Activated B cell treated with CpG ODN at 0.5 μM for 24 hours (primary cell): ENCODE data around the gene CRACDL. TPM values are rescaled to one million over a fixed set of nuclear protein-coding genes. Genes with fewer than 3 reads are reported as not detected.

ENCODE experiments used
- ATAC-seq: fragments of 200-7000 bp; cut with Tn5 transposase; one replicate; pipeline ENCODE4 v1.10.0; 2021; ENCODE audit warnings: low read depth, mild to moderate bottlenecking, moderate library complexity
- CTCF ChIA-PET: fragments of 350-600 bp; sonication (Branson Sonifier 250); formaldehyde crosslinking; loops from one replicate; lab custom pipeline; 2021; ENCODE audit warnings: antibody characterized with exemption; lab: Charles Lee
- POLR2A ChIA-PET: fragments of 350-600 bp; sonication (Branson Sonifier 250); formaldehyde crosslinking; loops from one replicate; lab custom pipeline; 2021; ENCODE audit warnings: antibody characterized with exemption; lab: Charles Lee
- DNase-seq: peaks from one replicate; pipeline ENCODE4 v3.0.0; 2022
- H3K27ac Mint-ChIP-seq: one replicate; pipeline ENCODE4 v1.8.0; 2020; ENCODE audit warnings: mixed read lengths
- H3K27me3 Mint-ChIP-seq: one replicate; pipeline ENCODE4 v1.8.0; 2021; ENCODE audit warnings: mixed read lengths
- H3K36me3 Mint-ChIP-seq: one replicate; pipeline ENCODE4 v1.8.0; 2021; ENCODE audit warnings: low read depth, mixed read lengths
- H3K4me1 Mint-ChIP-seq: one replicate; pipeline ENCODE4 v1.8.0; 2021; ENCODE audit warnings: mixed read lengths
- H3K4me3 Mint-ChIP-seq: one replicate; pipeline ENCODE4 v1.8.0; 2020; ENCODE audit warnings: mild to moderate bottlenecking, mixed read lengths
- H3K9me3 Mint-ChIP-seq: one replicate; pipeline ENCODE4 v1.8.0; 2020; ENCODE audit warnings: mixed read lengths
- intact Hi-C: fragments of 100-400 bp; cut with micrococcal nuclease; formaldehyde crosslinking; loops from one replicate; pipeline ENCODE4 v1.15.1; 2024
- total RNA-seq: library from RNA; stranded (reverse); gene quantifications from 2 replicates; pipeline ENCODE4 v1.2.3, GENCODE V29; 2022
- TF ChIP-seq, protein P1 (sequence below): fragments of 200-600 bp; IDR thresholded peaks from one replicate; pipeline ENCODE4 v1.8.0; 2022; ENCODE audit warnings: antibody characterized with exemption, mild to moderate bottlenecking

CRACDL gene
- total RNA-seq, 1 donor from 2014 or later = not detected

DNA sequence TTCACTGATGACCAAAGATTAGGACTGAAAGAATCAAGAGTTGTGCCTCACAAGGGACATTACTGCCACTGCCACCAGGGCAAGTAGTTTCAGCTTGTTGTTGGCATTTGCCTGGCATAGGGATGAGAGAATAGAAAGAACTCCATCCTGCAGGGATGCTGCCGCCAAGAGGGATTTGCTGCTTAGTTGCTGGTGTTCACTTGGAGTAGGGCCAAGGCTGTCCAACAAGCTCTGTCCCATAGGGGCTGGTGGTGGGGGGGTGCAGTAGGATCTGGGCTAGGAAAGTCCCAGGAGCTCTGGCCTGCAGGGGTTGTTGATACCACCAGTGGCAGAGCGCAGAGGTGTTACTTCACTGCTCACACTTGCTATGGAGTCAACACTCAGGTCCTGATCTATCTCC lies 120.2 kb downstream of the CRACDL start:
- H3K4me1 Mint-ChIP-seq = no peaks in the 10 kb centered on the region
- intact Hi-C loops = no loop called here
- no peaks in the 10 kb centered on the region for H3K36me3 Mint-ChIP-seq
- DNase-seq (no peak), ATAC-seq (no peak)
- CTCF ChIA-PET = no interaction called here
- POLR2A ChIA-PET = no interaction called here
- H3K27ac Mint-ChIP-seq = no peak overlapping the region
- H3K27me3 Mint-ChIP-seq = peaks cover 8% of the 10 kb centered on the region
- TF ChIP-seq, protein P1, sequence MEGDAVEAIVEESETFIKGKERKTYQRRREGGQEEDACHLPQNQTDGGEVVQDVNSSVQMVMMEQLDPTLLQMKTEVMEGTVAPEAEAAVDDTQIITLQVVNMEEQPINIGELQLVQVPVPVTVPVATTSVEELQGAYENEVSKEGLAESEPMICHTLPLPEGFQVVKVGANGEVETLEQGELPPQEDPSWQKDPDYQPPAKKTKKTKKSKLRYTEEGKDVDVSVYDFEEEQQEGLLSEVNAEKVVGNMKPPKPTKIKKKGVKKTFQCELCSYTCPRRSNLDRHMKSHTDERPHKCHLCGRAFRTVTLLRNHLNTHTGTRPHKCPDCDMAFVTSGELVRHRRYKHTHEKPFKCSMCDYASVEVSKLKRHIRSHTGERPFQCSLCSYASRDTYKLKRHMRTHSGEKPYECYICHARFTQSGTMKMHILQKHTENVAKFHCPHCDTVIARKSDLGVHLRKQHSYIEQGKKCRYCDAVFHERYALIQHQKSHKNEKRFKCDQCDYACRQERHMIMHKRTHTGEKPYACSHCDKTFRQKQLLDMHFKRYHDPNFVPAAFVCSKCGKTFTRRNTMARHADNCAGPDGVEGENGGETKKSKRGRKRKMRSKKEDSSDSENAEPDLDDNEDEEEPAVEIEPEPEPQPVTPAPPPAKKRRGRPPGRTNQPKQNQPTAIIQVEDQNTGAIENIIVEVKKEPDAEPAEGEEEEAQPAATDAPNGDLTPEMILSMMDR = no peak
- no peaks in the 10 kb centered on the region for H3K9me3 Mint-ChIP-seq
- H3K4me3 Mint-ChIP-seq = no peak overlapping the region

DNA sequence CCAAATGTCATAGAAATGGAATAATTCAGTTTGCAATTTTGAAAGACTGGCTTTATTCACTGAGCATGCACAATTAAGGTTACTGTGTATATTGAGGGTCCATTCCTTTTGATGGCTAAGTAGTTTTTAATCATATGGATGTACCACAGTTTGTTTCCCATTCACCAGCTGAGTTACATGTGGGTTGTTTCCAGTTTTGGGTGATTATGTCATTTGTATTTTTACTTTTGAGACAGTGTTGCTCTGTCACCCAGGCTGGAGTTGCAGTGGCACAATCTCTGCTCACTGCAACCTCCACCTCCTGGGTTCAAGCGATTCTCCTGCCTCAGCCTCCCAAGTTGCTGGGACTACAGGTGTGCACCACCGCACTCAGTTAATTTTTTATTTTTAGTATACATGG lies 124.3 kb downstream of the CRACDL start:
- no peak overlapping the region for H3K27ac Mint-ChIP-seq
- H3K27me3 Mint-ChIP-seq = peaks cover 16% of the 10 kb centered on the region
- no peaks in the 10 kb centered on the region for H3K4me1 Mint-ChIP-seq
- ChIA-PET POLR2A (no interaction called here), CTCF (no interaction called here)
- no peaks in the 10 kb centered on the region for H3K9me3 Mint-ChIP-seq
- DNase-seq (no peak), ATAC-seq (no peak)
- H3K36me3 Mint-ChIP-seq = no peaks in the 10 kb centered on the region
- intact Hi-C loops = no loop called here
- no peak overlapping the region for H3K4me3 Mint-ChIP-seq
- TF ChIP-seq, protein P1 = no peak

DNA sequence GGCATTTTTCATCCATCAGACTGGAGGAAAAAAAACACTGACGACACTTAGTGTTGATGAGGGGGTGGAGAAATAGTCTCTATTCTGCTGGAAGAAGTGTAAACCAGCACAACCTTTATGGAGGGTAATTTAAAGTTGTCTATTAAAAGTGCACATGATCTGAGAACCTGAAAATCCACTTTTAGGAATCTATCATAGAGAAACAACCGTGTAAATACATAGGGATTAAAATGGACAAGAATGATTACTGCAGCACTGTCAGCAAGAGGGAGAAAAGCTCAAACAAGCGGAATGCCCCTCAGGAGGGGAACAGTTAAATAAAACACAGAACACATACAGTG lies 125.5 kb downstream of the CRACDL start:
- Mint-ChIP-seq H3K27ac (no peak overlapping the region), H3K4me1 (no peaks in the 10 kb centered on the region), H3K27me3 (peaks cover 12% of the 10 kb centered on the region), H3K9me3 (no peaks in the 10 kb centered on the region), H3K36me3 (no peaks in the 10 kb centered on the region), H3K4me3 (no peak overlapping the region)
- TF ChIP-seq, protein P1 = no peak
- ChIA-PET POLR2A (no interaction called here), CTCF (no interaction called here)
- intact Hi-C loops = no loop called here
- DNase-seq = no peak
- ATAC-seq = no peak

DNA sequence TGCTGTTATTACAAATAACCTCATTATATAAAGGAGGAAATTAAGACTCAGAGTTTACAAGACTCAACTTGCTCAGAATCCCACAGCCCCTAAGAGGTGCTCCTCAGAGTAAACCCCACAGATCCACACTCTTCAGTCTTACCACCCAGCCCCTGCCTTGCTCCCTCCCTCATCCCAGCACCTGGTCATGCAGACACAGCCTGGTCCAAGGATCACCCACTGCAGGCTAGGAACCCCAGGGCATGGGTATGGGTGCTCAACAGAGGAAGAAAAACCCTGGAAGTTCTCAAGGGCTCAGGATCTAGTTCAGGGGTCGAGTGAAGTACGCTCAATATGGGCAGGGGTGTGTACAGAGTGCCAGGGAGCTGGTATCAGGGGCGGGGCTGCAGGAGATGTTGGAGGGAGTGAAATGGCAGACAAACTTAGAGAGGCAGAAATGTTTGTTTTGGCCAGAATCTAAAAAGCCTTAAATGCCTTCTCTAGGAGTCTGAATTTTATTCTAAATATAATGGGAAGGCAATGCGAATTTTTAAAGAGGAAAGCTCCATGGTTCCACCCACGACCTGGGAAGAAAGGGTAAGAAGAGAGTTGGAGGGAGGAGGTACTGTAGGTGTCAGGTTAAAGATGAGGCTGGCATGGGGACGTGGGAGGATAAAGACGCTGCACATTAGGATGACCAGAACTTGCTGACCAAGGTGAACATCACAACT lies 126.0 kb downstream of the CRACDL start:
- intact Hi-C loops = no loop called here
- ATAC-seq = no peak
- Mint-ChIP-seq H3K4me1 (no peaks in the 10 kb centered on the region), H3K4me3 (no peak overlapping the region), H3K9me3 (no peaks in the 10 kb centered on the region), H3K27ac (no peak overlapping the region), H3K27me3 (peaks cover 12% of the 10 kb centered on the region), H3K36me3 (no peaks in the 10 kb centered on the region)
- TF ChIP-seq, protein P1 = no peak
- DNase-seq = no peak
- CTCF ChIA-PET = no interaction called here
- POLR2A ChIA-PET = no interaction called here

DNA sequence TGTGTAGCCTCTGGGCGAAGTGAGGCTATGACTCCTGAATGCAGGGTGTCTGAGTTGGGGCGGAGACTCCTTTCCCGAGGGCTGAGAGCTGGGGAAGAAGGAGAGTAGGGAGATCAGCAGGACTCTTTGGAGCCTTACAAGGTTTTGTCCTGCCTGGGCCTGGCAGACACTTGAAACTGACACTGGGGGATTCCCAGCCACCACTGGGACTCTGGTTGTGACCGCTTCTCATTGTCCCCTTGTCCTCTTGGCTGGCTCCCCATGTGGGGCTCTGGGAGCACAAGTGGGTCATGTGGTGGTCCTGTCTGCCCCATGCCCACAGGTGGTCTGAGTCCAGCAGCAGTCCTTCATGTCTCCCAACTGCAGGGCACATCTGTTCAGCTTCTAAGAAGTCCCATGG lies 126.9 kb downstream of the CRACDL start:
- Mint-ChIP-seq H3K9me3 (no peaks in the 10 kb centered on the region), H3K27ac (no peak overlapping the region), H3K36me3 (no peaks in the 10 kb centered on the region), H3K4me3 (no peak overlapping the region), H3K4me1 (no peaks in the 10 kb centered on the region), H3K27me3 (peaks cover 12% of the 10 kb centered on the region)
- no peak for DNase-seq
- intact Hi-C loops = no loop called here
- ChIA-PET POLR2A (no interaction called here), CTCF (no interaction called here)
- ATAC-seq = no peak
- TF ChIP-seq, protein P1 = no peak
